Gastroesophageal sphincter (tissue), 3 donors: ENCODE data around the gene MTHFD1L.

Experiments
- CTCF ChIP-seq, 4 experiments: fragments of 200-600 bp in 2 of 4; fragments of 450-650 bp in 2 of 4; sonication (generic) in 1 of 4; IDR thresholded peaks; one replicate each; pipeline ENCODE4 v1.5.1; 2017 to 2019; ENCODE audit warnings: antibody characterized with exemption in 4 of 4, mild to moderate bottlenecking in 2 of 4, moderate library complexity in 2 of 4
- EP300 ChIP-seq: sonication (generic); formaldehyde crosslinking; IDR thresholded peaks from one replicate; pipeline ENCODE4 v1.6.1; 2017; ENCODE audit warnings: antibody characterized with exemption, mild to moderate bottlenecking
- POLR2AphosphoS5 ChIP-seq: sonication (generic); formaldehyde crosslinking; IDR thresholded peaks from one replicate; pipeline ENCODE4 v1.6.1; 2017; ENCODE audit warnings: antibody characterized with exemption

DNA sequence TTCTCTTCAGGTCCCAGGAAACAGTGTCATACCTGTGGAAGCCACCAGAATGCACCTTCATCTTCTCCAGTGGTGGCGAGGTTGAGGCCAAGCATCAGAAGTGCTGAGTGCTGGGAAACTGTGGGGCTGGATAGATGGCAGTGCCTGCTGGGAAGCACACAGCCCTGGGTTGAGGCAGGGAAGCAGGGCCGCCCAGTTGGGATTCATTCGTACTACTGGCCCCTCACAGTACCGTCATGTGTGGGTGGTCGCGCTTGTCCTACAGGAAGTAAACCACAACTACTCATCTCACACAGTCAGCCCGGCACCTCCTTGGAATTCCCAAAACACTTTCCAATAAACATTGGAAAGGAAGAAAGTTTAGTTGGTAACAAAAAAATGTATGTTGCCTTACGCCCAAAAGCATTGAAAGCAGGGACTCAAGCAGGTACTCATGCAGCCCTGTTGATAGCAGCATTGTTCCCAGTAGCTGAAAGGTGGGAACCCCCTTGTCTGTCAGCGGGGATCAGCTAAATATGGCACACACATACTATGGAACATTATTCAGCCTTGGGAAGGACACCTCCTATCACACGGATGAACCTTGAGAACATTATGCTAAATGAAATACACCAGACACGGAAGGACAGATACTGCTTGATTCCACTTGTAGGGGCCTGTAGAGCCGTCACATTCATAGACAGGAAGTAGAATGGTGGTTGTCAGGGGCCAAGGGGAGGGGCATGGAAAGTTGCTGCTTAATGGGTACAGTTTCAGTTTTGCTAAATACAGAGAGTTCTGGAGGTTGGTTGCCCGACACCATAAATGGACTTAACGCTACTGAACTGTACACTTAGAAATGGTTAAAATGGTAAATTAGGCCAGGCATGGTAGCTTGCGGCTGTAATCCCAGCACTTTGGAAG is 162.7 kb downstream of the MTHFD1L start:
- TF ChIP-seq EP300 (no peak), CTCF (IDR thresholded peaks at IDR 0.05) (no peak), POLR2AphosphoS5 (no peak)
